ENCODE results near the gene KLHL34.

The KLHL34 gene

GRCh38 chrX:21645886-21646285 lies 12.2 kb downstream of the KLHL34 start:
- no peak for DNase-seq

- no peak for DNase-seq
Measured at GRCh38 chrX:21645431-21645830, 12.7 kb downstream of the KLHL34 start.

- DNase-seq = no peak
Measured at GRCh38 chrX:21639775-21640174, 18.4 kb downstream of the KLHL34 start.

GRCh38 chrX:21638311-21638710 lies 19.8 kb downstream of the KLHL34 start:
- DNase-seq = no peak

GRCh38 chrX:21632027-21632426 lies 26.1 kb downstream of the KLHL34 start:
- DNase-seq = peak in 2 of 3 experiments; percentile 9 to 42

- DNase-seq = no peak
Measured at GRCh38 chrX:21623778-21624501, 34.2 kb downstream of the KLHL34 start.

GRCh38 chrX:21620234-21620633 lies 37.9 kb downstream of the KLHL34 start:
- DNase-seq = no peak

GRCh38 chrX:21616386-21616785 lies 41.7 kb downstream of the KLHL34 start:
- no peak for DNase-seq

- DNase-seq = no peak
Measured at GRCh38 chrX:21612154-21612553, 46.0 kb downstream of the KLHL34 start.

- DNase-seq = no peak
Measured at GRCh38 chrX:21610168-21610567, 48.0 kb downstream of the KLHL34 start.

GRCh38 chrX:21606002-21606401 lies 52.1 kb downstream of the KLHL34 start:
- no peak for DNase-seq
